Measurements from ENCODE around the gene HPCAL1.

DNA sequence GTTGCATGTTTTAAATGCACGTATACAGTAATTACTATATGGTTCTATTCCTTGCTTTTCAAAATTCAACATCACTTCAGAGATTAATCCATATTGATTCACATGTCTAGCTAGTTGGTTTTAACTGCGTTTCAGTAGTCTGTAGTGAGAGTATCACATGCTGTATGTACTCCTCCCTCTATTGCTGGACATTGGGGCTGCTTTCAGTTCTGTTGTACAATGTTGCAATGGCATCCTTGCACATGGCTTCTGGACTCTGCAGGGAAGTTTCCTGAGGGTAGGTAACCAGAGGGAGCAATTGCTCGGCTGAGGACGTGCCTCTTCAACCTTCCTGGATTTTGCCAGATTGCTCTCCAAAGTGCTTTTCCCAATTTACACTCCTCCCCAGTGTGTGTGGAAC, 10.7 kb upstream of the HPCAL1 start:
- TF ChIP-seq, protein P1, sequence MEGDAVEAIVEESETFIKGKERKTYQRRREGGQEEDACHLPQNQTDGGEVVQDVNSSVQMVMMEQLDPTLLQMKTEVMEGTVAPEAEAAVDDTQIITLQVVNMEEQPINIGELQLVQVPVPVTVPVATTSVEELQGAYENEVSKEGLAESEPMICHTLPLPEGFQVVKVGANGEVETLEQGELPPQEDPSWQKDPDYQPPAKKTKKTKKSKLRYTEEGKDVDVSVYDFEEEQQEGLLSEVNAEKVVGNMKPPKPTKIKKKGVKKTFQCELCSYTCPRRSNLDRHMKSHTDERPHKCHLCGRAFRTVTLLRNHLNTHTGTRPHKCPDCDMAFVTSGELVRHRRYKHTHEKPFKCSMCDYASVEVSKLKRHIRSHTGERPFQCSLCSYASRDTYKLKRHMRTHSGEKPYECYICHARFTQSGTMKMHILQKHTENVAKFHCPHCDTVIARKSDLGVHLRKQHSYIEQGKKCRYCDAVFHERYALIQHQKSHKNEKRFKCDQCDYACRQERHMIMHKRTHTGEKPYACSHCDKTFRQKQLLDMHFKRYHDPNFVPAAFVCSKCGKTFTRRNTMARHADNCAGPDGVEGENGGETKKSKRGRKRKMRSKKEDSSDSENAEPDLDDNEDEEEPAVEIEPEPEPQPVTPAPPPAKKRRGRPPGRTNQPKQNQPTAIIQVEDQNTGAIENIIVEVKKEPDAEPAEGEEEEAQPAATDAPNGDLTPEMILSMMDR (conservative IDR thresholded peaks at IDR 0.05; ENCODE audit: low read length), result no peak
- TF ChIP-seq EZH2phosphoT487 (IDR thresholded peaks at IDR 0.05; ENCODE audit: borderline replicate concordance, low read depth, low read length), result no peak

Measured in OCI-LY7 (cell line).